Sigmoid colon (tissue), 7 donors: Measurements from ENCODE around the gene AAMP. TPM values are rescaled to one million over a fixed set of nuclear protein-coding genes. Genes with fewer than 3 reads are reported as not detected.

ENCODE experiments used
- DNase-seq: peaks from one replicate; pipeline ENCODE4 v3.0.0-alpha.2; 2019
- H3K27ac ChIP-seq, 4 donors: fragments of 200-600 bp; sonication (generic); one replicate each; pipeline ENCODE4 v1.5.1; 2016 to 2019; ENCODE audit warnings: mild to moderate bottlenecking in 1 of 4
- H3K27me3 ChIP-seq, 3 donors: fragments of 200-600 bp; sonication (generic); one replicate each; pipeline ENCODE4 v1.5.1; 2019; ENCODE audit warnings: mild to moderate bottlenecking in 1 of 3
- H3K36me3 ChIP-seq, 4 donors: fragments of 200-600 bp; sonication (generic); one replicate each; pipeline ENCODE4 v1.5.1; 2016 to 2019
- H3K4me1 ChIP-seq, 4 donors: fragments of 200-600 bp; sonication (generic); one replicate each; pipeline ENCODE4 v1.5.1; 2017 to 2019
- H3K4me3 ChIP-seq, 4 donors: fragments of 200-600 bp; sonication (generic); one replicate each; pipeline ENCODE4 v1.5.1; 2017 to 2019; ENCODE audit warnings: mild to moderate bottlenecking in 2 of 4, moderate library complexity in 1 of 4
- H3K9me3 ChIP-seq, 4 donors: fragments of 200-600 bp in 3 of 4; sonication (generic) in 3 of 4; one replicate each; pipeline versions ENCODE4 v1.5.1 to v1.6.1; 2013 to 2019
- EP300 ChIP-seq, 4 donors: sonication (generic); formaldehyde crosslinking; IDR thresholded peaks; one replicate each; pipeline ENCODE4 v1.6.1; 2017; ENCODE audit warnings: antibody characterized with exemption in 4 of 4
- POLR2A ChIP-seq, 2 donors: fragments of 450-650 bp; IDR thresholded peaks; one replicate each; pipeline ENCODE4 v1.6.1; 2016; ENCODE audit warnings: antibody characterized with exemption in 2 of 2, mild to moderate bottlenecking in 2 of 2, moderate library complexity in 2 of 2
- POLR2AphosphoS5 ChIP-seq, 4 donors: sonication (generic); formaldehyde crosslinking; IDR thresholded peaks; one replicate each; pipeline ENCODE4 v1.6.1; 2017; ENCODE audit warnings: antibody characterized with exemption in 4 of 4
- WGBS, 2 donors: extraction: QIAGEN DNeasy Blood & Tissue Kit; methylation state at CpG; one replicate each; pipeline ENCODE4 v1.1.7; 2013; 5-methylcytosine and 5-hydroxymethylcytosine counted together
- intact Hi-C: fragments of 100-400 bp; cut with DNase I; formaldehyde crosslinking; loops from one replicate; pipeline ENCODE4 v1.15.1; 2023
- polyA plus RNA-seq, 3 donors: library from polyadenylated mRNA; stranded (reverse); fragments of 200-250 nt; gene quantifications; one replicate each; pipeline ENCODE4 v1.2.3, GENCODE V29; 2013
- total RNA-seq, 4 donors: library from RNA; depleted of rRNA; stranded (reverse); fragments of >200 nt; gene quantifications; one replicate each; pipeline ENCODE4 v1.1.0, GENCODE V29; 2016
- TF ChIP-seq, protein P1 (sequence below), 4 experiments: fragments of 450-650 bp in 3 of 4; fragments of 200-600 bp in 1 of 4; IDR thresholded peaks; one replicate each; pipeline ENCODE4 v1.5.1; 2016 to 2019; ENCODE audit warnings: antibody characterized with exemption in 4 of 4, mild to moderate bottlenecking in 3 of 4, moderate library complexity in 2 of 4
- donor health status: healthy with polysubstance abuse.
- donor health status: Bipolar disorder and iron deficiency.
- donor health status: healthy.

Gene AAMP
- total and polyA plus RNA-seq, 7 donors = 85.7 to 141 (median 103) TPM

DNA sequence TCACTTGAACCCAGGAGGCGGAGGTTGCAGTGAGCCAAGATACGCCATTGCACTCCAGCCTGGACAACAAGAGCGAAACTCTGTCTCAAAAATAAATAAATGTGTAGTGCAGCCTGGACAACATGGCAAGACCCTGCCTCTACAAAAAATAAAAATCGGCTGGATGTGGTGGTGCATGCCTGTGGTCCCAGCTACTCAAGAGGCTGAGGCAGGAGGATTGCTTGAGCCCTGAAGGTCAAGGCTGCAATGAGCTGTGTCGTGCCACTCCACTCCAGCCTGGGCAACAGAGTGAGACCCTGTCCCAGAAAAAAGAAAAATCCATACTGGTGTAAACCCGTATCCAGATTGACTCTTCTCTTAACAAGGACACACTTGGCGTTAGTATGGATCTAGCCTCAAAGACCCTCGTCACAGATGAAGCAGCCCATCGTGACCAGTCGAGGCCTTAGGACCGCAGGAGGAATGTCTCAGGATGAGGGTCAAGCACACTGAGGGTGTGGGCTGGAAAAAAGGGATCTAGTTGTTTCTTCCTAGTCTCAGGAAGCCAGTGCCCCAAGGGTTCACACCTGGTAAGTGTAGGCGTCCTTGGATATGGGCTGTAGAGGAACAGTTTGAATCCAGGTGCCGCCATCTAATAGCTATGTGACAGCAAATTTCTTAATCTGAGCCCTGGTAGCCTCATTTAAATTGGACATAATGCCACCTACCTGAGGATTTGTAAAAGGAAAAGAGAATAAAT lies 13.2 kb downstream of the AAMP start:
- no peaks in the 10 kb centered on the region for H3K9me3 ChIP-seq
- H3K27me3 ChIP-seq = no peaks in the 10 kb centered on the region
- H3K4me3 ChIP-seq = no peak overlapping the region
- 94 to 95% methylated on average over 13 of the region's 13 CpGs for WGBS, 2 donors
- H3K4me1 ChIP-seq = peaks cover 0 to 42% (median 37%) of the 10 kb centered on the region in 4 donors
- TF ChIP-seq POLR2AphosphoS5 (IDR thresholded peaks at IDR 0.05) (no peak), EP300 (IDR thresholded peaks at IDR 0.05) (no peak), POLR2A (IDR thresholded peaks at IDR 0.05) (no peak)
- TF ChIP-seq, protein P1, sequence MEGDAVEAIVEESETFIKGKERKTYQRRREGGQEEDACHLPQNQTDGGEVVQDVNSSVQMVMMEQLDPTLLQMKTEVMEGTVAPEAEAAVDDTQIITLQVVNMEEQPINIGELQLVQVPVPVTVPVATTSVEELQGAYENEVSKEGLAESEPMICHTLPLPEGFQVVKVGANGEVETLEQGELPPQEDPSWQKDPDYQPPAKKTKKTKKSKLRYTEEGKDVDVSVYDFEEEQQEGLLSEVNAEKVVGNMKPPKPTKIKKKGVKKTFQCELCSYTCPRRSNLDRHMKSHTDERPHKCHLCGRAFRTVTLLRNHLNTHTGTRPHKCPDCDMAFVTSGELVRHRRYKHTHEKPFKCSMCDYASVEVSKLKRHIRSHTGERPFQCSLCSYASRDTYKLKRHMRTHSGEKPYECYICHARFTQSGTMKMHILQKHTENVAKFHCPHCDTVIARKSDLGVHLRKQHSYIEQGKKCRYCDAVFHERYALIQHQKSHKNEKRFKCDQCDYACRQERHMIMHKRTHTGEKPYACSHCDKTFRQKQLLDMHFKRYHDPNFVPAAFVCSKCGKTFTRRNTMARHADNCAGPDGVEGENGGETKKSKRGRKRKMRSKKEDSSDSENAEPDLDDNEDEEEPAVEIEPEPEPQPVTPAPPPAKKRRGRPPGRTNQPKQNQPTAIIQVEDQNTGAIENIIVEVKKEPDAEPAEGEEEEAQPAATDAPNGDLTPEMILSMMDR (IDR thresholded peaks at IDR 0.05) = no peak
- DNase-seq = peak; percentile 39
- peaks cover 15 to 51% (median 30%) of the 10 kb centered on the region in 4 donors for H3K36me3 ChIP-seq
- intact Hi-C loops = no loop called here
- H3K27ac ChIP-seq = peak overlapping the region in 3 of 4 donors; percentile 37 to 82 (median 51)

DNA sequence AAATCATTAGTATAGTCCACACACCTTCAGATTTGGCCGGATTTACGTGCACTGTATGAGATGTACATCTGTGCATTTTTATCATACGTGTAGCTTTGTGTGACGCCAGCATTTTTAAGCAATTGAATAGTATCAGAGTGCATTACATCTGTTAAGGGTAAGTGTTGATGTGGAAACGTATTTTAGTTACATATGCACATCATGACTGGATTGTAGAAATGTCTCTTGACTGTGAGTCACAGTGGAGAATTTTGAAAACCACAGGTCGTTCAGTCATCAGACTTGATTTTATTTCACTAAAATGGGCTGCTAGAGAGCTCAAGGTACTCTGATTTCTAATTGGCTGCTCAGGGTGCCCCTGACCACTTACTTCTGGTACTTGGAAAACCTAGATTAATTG lies 14.5 kb downstream of the AAMP start:
- Histone ChIP-seq H3K27ac (no peak overlapping the region), H3K36me3 (peaks cover 23 to 65% (median 43%) of the 10 kb centered on the region in 4 donors), H3K4me1 (peaks cover 0 to 29% (median 24%) of the 10 kb centered on the region in 4 donors), H3K9me3 (no peaks in the 10 kb centered on the region), H3K4me3 (no peak overlapping the region), H3K27me3 (no peaks in the 10 kb centered on the region)
- DNase-seq = peak; percentile 13
- TF ChIP-seq POLR2A (IDR thresholded peaks at IDR 0.05) = no peak
- WGBS, 2 donors = 88% methylated on average over 6 of the region's 6 CpGs
- intact Hi-C loops = no loop called here

DNA sequence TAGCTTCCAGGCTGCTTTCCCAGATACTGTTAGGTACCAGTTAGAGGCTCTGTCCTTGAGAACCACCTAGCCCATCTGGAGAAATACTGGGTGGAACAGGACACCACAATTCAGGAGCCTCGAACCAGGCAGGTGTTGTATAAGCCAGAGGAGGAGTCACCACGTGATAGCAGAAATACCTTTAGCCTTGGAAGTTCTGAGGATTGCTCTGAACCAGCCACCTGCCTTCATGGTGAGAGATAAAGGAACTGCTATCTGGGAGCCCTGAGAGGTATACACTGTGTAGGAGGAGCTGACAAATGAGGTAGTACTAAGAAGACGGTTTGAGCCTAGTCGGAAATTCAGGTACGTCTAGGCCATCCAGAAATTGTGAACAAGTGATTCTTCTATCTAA lies 16.7 kb downstream of the AAMP start:
- H3K4me3 ChIP-seq = no peak overlapping the region
- no peaks in the 10 kb centered on the region for H3K27me3 ChIP-seq
- TF ChIP-seq POLR2A (IDR thresholded peaks at IDR 0.05) (no peak), POLR2AphosphoS5 (IDR thresholded peaks at IDR 0.05) (no peak), EP300 (IDR thresholded peaks at IDR 0.05) (no peak)
- TF ChIP-seq, protein P1 (IDR thresholded peaks at IDR 0.05) = no peak
- peaks cover 0 to 7% (median 2%) of the 10 kb centered on the region in 4 donors for H3K4me1 ChIP-seq
- peak overlapping the region in 1 of 4 donors; percentile 18 for H3K27ac ChIP-seq
- no peaks in the 10 kb centered on the region for H3K9me3 ChIP-seq
- peak; percentile 34 for DNase-seq
- H3K36me3 ChIP-seq = peaks cover 34 to 87% (median 65%) of the 10 kb centered on the region in 4 donors
- intact Hi-C loops = no loop called here
- 61 to 82% methylated on average over 5 of the region's 5 CpGs for WGBS, 2 donors

DNA sequence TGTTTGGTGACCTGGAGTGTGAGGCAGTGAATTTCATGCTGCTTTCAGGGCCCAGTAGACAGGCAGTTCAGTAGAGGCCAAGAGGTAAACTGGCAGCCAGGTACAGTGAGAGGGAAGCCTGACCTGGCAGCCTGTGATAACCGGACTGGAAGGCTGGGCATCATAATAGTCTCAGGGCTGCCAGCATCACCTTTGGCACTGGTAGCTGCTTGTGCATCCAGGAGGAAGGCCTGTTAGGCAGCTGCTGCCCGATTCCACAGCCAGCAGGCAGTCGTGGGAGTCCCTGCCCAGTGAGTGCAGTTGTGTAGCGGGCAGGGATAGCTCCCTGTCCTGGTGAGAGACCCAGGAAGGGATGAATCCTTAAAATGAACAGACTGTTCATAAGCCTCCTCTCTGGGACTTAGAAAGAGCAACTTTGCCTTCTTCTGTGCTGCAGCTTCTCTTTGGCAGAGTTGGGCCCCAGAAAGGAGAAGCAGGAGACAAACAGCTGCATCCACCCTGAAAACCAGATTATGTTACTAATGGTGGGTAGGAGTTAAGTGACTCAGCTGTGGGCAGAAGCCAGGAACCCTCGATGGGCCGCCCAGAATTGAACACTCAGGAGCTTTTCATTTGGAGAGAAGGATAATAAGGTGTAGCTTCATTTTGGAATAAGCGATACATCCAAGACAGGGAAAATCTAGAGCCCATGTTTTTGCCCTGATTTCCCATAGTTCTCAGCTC lies 17.3 kb downstream of the AAMP start:
- no peaks in the 10 kb centered on the region for H3K9me3 ChIP-seq
- WGBS, 2 donors = 81 to 86% methylated on average over 7 of the region's 7 CpGs
- H3K4me3 ChIP-seq = no peak overlapping the region
- peaks cover 0 to 5% (median 0%) of the 10 kb centered on the region in 4 donors for H3K4me1 ChIP-seq
- H3K36me3 ChIP-seq = peaks cover 34 to 93% (median 71%) of the 10 kb centered on the region in 4 donors
- peak; percentile 60 for DNase-seq
- H3K27me3 ChIP-seq = no peaks in the 10 kb centered on the region
- H3K27ac ChIP-seq = peak overlapping the region in 2 of 4 donors; percentile 5 to 18
- TF ChIP-seq EP300 (IDR thresholded peaks at IDR 0.05) (no peak), POLR2A (IDR thresholded peaks at IDR 0.05) (no peak), POLR2AphosphoS5 (IDR thresholded peaks at IDR 0.05) (no peak)
- TF ChIP-seq, protein P1 (IDR thresholded peaks at IDR 0.05) = no peak
- intact Hi-C loops = no loop called here

DNA sequence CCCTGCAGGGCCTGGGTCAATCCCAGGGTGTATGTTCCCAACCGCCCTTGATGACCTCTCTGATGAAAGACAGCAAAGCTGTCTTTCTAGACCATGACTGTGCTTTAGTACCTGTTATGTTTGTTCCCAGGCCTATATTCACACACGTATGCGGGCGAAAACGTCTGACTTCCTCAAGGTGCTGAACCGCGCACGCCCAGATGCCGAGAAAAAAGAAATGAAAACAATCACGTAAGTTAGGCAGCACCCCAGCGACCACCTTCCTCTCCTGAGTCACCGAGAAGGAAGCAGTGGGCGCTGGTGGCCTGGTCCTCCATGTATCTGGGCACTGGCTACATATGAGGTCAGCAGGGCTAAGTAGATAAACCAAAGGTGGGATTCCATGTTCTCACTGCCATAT lies 20.2 kb downstream of the AAMP start:
- Histone ChIP-seq H3K4me3 (no peak overlapping the region), H3K27ac (no peak overlapping the region), H3K4me1 (no peaks in the 10 kb centered on the region), H3K27me3 (no peaks in the 10 kb centered on the region), H3K9me3 (no peaks in the 10 kb centered on the region), H3K36me3 (peaks cover 51 to 100% (median 94%) of the 10 kb centered on the region in 4 donors)
- peak; percentile 50 for DNase-seq
- intact Hi-C loops = no loop called here
- whole genome bisulfite sequencing, 2 donors = 93 to 94% methylated on average over 13 of the region's 13 CpGs
- TF ChIP-seq EP300 (IDR thresholded peaks at IDR 0.05) (no peak), POLR2AphosphoS5 (IDR thresholded peaks at IDR 0.05) (no peak), POLR2A (IDR thresholded peaks at IDR 0.05) (no peak)
- TF ChIP-seq, protein P1 (IDR thresholded peaks at IDR 0.05) = no peak
